ENCODE data around the gene PTPRG. TPM values are rescaled to one million over a fixed set of nuclear protein-coding genes. Genes with fewer than 3 reads are reported as not detected.

Gene PTPRG
- 74.4 and 86.3 TPM in 2 replicates for total RNA-seq

DNA sequence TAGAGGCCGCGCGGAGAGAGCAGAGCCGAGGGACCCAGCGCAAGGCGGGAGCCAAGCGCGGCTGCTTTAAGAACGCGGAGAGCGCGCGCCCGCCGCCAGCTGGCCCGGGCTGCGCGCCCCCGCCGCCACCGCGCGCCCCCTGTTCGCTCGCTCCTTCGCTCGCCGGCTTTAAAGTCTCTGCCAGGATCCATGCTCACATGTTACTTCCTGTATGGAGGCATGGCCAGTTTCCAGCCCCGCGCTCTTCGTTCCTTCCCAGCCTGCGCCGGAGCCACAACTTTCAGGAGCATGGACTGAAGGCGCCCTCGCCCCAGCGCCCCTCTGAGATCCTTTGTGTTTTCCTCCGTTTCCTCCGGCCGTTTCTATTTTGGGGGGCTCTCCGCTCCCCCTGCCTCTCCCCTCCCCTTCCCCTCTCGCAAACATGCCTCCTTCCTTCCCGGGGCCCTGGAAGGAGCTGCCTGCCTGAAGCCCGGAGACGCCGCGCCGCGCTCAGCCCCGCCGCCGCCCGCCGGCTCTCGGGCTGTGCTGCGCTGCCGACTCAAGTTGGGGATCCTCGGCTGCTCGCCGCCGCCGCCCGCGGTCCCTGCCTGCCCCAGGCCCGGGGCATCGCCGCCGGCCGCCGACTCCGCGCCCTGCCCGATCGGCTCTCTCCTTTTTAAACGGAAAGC lies at the start of gene PTPRG:
PTPRG (plus strand) TSS at position 198 of the 668 bp plus-strand sequence. CDS start 717 bp downstream, outside the sequence.

